ENCODE measurements around the gene MAP3K20.
"Not testable (repeated sequence)": the region's sequence is repeated elsewhere in the genome, so short reads cannot be mapped to it uniquely, and the experiment has no call there.

The MAP3K20 gene

DNA sequence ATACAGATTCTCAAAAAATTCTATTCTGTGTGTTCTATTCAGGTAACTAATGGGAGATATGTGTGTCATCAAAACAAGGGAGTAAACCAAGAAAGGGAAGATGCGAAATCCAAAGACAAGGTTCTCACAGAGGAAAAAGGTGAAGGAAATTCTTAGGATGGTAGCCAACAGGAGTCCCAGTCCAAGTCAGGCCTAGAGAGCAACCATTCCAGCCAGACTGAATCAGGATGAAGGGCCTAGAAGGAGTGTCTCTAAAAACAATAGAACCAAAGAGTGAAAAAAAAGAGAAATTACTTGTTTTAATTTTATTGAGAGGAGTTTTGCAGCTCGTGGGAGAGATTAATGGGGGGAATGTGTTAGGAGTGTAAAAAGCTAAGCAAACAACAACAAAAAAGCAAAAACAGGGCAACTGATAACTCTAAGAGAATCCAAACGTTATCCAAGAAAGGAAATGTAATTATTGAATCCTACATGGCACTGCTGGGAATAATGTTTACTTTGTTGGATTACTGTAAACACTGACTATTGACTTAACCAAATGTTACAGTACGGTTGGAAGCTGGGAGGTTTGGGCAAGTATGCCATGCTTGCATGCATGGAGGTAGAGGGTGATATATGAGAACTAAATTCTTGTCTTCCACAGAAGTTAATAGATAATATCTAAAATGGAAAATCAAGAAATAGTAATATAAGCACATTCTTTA, 12.3 kb downstream of the MAP3K20 start:
- Histone ChIP-seq H3K27me3 (ENCODE audit: insufficient read depth, low read length) (no peaks in the 10 kb centered on the region), H3K79me2 (ENCODE audit: control insufficient read depth, insufficient read depth, low read length, unreplicated experiment) (peaks cover 79% of the 10 kb centered on the region), H3K27ac (ENCODE audit: low read depth, low read length) (no peak overlapping the region), H2AFZ (ENCODE audit: low read length, unreplicated experiment) (no peak overlapping the region), H3K4me3 (ENCODE audit: low read depth, low read length) (no peak overlapping the region), H3K36me3 (ENCODE audit: insufficient read depth, low read length) (no peaks in the 10 kb centered on the region), H3K4me1 (ENCODE audit: control insufficient read depth, insufficient read depth, low read length, unreplicated experiment) (peaks cover 42% of the 10 kb centered on the region)

DNA sequence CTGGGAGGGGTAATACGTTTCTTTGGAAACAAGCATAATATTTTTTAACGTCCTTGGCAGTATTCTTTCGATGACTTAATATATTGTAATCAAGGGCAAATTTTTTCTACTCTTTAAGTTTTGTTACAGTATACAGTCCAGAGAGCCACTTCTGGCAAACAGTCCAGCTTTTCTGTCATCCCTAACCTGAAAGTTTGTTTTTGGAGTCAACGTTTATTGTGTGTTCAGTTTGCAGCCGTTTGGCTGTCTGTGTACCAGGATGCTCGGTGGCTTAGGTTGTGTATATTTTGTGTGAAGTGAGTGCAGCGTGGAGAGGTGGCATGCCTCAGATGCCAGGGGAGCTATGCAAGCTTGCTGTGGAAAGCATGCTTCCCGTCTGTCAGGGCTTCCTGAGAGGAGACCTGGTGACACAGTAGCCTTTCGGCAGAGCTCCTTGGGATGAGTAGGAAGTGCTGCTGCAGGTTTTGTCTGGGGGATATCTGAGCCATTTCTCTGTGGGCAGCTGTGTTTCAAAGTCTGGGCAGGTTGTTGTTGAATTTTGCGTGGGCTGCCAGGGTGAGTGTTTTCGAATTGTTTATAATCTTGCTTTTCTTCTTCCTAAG, 14.7 kb downstream of the MAP3K20 start:
- Histone ChIP-seq H3K4me3 (ENCODE audit: low read depth, low read length) (peak overlapping the region; percentile 60), H2AFZ (ENCODE audit: low read length, unreplicated experiment) (peak overlapping the region; percentile 2), H3K36me3 (ENCODE audit: insufficient read depth, low read length) (no peaks in the 10 kb centered on the region), H3K79me2 (ENCODE audit: control insufficient read depth, insufficient read depth, low read length, unreplicated experiment) (peaks cover 61% of the 10 kb centered on the region), H3K27me3 (ENCODE audit: insufficient read depth, low read length) (no peaks in the 10 kb centered on the region), H3K27ac (ENCODE audit: low read depth, low read length) (peak overlapping the region; percentile 86), H3K4me1 (ENCODE audit: control insufficient read depth, insufficient read depth, low read length, unreplicated experiment) (peaks cover 42% of the 10 kb centered on the region)

DNA sequence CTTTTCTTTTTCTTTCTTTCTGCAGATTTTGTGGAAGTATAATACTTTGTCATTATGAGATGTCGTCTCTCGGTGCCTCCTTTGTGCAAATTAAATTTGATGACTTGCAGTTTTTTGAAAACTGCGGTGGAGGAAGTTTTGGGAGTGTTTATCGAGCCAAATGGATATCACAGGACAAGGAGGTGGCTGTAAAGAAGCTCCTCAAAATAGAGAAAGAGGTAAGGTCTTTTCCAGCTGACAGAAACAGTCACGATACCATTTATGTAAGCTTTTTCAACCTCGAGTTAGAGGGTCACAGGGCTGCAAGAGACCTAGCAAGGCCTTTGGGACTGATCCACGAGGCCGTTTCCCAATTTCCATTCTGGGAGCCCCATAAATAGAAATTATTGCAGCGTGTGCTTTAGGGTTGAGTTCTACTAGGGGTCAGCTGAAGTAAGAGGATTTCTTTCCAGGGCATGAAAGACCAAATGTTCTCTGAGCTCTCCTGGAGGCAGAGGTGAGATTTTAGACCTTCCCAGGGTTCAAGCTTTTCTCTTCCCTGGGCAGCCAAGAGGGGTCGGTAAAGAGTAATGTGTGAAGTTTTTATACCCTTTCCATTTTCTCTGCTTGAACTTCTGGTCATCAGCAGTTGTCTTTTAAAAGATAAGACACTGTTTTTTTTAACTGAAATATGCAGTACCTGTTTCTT, 15.5 kb downstream of the MAP3K20 start:
- Histone ChIP-seq H3K36me3 (ENCODE audit: insufficient read depth, low read length) (no peaks in the 10 kb centered on the region), H3K79me2 (ENCODE audit: control insufficient read depth, insufficient read depth, low read length, unreplicated experiment) (peaks cover 61% of the 10 kb centered on the region), H3K4me3 (ENCODE audit: low read depth, low read length) (peak overlapping the region; percentile 60), H3K27me3 (ENCODE audit: insufficient read depth, low read length) (no peaks in the 10 kb centered on the region), H3K4me1 (ENCODE audit: control insufficient read depth, insufficient read depth, low read length, unreplicated experiment) (peaks cover 41% of the 10 kb centered on the region), H2AFZ (ENCODE audit: low read length, unreplicated experiment) (peak overlapping the region; percentile 2), H3K27ac (ENCODE audit: low read depth, low read length) (peak overlapping the region; percentile 86)

DNA sequence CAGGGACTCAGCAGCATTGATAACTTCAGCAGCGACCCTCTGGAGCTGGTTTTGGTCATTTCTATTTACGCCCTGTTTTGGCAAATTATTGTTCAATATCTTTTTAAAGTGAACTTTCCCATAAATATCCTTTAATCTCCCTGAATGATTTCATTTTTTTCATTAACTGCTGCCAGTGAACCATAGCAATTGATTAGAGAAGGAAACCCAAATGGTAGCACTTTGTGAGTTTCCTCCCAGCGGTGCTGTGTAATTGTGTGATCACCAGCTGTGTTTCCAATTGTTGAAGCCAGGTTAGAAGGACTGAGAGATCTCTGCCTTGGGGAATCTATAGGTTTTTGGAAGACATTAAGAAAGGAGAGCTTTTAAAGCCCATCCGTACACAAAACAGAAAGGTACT, 16.3 kb downstream of the MAP3K20 start:
- Histone ChIP-seq H3K27me3 (ENCODE audit: insufficient read depth, low read length) (no peaks in the 10 kb centered on the region), H3K27ac (ENCODE audit: low read depth, low read length) (no peak overlapping the region), H3K4me1 (ENCODE audit: control insufficient read depth, insufficient read depth, low read length, unreplicated experiment) (peaks cover 33% of the 10 kb centered on the region), H3K36me3 (ENCODE audit: insufficient read depth, low read length) (no peaks in the 10 kb centered on the region), H3K79me2 (ENCODE audit: control insufficient read depth, insufficient read depth, low read length, unreplicated experiment) (peaks cover 54% of the 10 kb centered on the region), H3K4me3 (ENCODE audit: low read depth, low read length) (no peak overlapping the region), H2AFZ (ENCODE audit: low read length, unreplicated experiment) (no peak overlapping the region)

DNA sequence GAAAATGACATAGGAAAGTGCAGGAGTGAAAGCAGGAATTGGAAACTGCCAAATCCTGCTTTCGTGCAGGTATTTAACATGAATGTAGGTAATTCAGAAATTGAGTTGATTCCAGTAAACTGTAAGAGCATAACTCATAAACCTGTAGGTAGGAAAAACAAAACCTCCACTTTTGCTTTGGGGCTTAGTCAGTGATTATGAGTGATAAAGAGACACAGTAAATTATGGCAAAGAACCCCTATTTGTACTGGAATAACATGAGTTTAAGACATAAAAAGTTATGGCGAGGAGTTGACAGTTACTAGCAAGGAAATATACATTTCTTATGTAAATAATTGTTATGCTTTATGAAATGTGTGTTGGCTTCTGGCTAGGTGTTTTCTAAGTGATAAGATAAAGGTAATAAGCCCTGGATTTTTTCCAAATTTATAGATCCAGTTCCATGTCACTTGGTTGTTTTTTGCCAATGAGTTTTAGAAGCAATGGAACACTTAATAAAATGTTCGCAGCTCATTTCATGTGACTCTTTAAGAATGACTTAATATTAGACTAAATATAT, 17.3 kb downstream of the MAP3K20 start:
- no peak overlapping the region for H3K4me3 ChIP-seq (ENCODE audit: low read depth, low read length)
- H3K27me3 ChIP-seq (ENCODE audit: insufficient read depth, low read length) = no peaks in the 10 kb centered on the region
- peaks cover 45% of the 10 kb centered on the region for H3K79me2 ChIP-seq (ENCODE audit: control insufficient read depth, insufficient read depth, low read length, unreplicated experiment)
- peaks cover 26% of the 10 kb centered on the region for H3K4me1 ChIP-seq (ENCODE audit: control insufficient read depth, insufficient read depth, low read length, unreplicated experiment)
- no peaks in the 10 kb centered on the region for H3K36me3 ChIP-seq (ENCODE audit: insufficient read depth, low read length)
- H2AFZ ChIP-seq (ENCODE audit: low read length, unreplicated experiment) = no peak overlapping the region
- no peak overlapping the region for H3K27ac ChIP-seq (ENCODE audit: low read depth, low read length)

DNA sequence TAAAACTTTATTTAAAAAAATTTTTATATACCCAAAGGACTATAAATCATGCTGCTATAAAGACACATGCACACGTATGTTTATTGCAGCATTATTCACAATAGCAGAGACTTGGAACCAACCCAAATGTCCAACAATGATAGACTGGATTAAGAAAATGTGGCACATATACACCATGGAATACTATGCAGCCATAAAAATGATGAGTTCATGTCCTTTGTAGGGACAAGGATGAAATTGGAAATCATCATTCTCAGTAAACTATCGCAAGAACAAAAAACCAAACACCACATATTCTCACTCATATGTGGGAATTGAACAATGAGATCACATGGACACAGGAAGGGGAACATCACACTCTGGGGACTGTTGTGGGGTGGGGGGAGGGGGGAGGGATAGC, 18.0 kb downstream of the MAP3K20 start:
- Histone ChIP-seq H3K79me2 (ENCODE audit: control insufficient read depth, insufficient read depth, low read length, unreplicated experiment) (peaks cover 39% of the 10 kb centered on the region), H3K4me1 (ENCODE audit: control insufficient read depth, insufficient read depth, low read length, unreplicated experiment) (peaks cover 26% of the 10 kb centered on the region)
- H2AFZ ChIP-seq (ENCODE audit: low read length, unreplicated experiment); H3K4me3 ChIP-seq (ENCODE audit: low read depth, low read length); H3K27ac ChIP-seq (ENCODE audit: low read depth, low read length); H3K36me3 ChIP-seq (ENCODE audit: insufficient read depth, low read length); H3K27me3 ChIP-seq (ENCODE audit: insufficient read depth, low read length): not testable (repeated sequence)

DNA sequence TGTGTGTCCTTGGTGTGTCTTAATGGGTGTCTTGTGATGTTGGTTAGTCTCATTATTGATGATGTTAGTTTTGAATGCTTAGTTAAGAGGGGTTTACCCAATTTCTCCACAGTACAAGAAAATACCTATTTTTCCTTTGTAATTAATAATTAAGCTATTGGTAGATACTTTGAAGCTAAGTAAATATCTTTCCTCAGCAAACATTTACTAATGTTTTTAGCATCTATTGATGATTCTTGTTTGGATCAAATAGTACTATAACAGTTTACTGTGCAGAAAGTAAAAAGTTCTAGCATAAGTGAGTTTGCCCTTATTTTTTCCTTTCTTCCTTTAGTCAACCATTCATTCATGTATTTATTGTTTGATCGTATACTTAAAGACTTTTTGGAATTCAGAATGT, 19.1 kb downstream of the MAP3K20 start:
- H3K4me1 ChIP-seq (ENCODE audit: control insufficient read depth, insufficient read depth, low read length, unreplicated experiment) = peaks cover 24% of the 10 kb centered on the region
- H3K4me3 ChIP-seq (ENCODE audit: low read depth, low read length) = no peak overlapping the region
- no peaks in the 10 kb centered on the region for H3K27me3 ChIP-seq (ENCODE audit: insufficient read depth, low read length)
- no peak overlapping the region for H3K27ac ChIP-seq (ENCODE audit: low read depth, low read length)
- H3K79me2 ChIP-seq (ENCODE audit: control insufficient read depth, insufficient read depth, low read length, unreplicated experiment) = peaks cover 35% of the 10 kb centered on the region
- H3K36me3 ChIP-seq (ENCODE audit: insufficient read depth, low read length) = no peaks in the 10 kb centered on the region
- H2AFZ ChIP-seq (ENCODE audit: low read length, unreplicated experiment) = no peak overlapping the region

DNA sequence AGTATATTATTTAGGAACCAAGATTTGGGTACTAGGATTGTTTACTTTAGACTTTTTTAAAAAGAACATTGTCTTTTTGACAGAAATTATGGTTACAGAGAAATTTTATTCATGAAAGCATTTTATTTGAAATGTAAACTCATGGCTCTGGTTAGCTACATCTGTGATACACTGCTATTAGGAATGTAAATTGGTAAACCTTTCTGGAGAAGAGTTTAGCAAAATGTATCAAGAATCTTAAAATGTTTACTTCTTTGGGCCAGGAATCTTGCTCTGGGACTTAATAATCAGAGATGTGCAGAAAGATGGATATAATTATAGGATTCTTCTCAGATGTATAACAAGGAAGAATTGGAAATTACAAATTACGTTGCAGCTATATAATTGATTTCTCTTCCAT, 19.7 kb downstream of the MAP3K20 start:
- no peak overlapping the region for H3K4me3 ChIP-seq (ENCODE audit: low read depth, low read length)
- no peaks in the 10 kb centered on the region; the same call in 1 of the 2 replicates for H3K36me3 ChIP-seq (ENCODE audit: insufficient read depth, low read length)

DNA sequence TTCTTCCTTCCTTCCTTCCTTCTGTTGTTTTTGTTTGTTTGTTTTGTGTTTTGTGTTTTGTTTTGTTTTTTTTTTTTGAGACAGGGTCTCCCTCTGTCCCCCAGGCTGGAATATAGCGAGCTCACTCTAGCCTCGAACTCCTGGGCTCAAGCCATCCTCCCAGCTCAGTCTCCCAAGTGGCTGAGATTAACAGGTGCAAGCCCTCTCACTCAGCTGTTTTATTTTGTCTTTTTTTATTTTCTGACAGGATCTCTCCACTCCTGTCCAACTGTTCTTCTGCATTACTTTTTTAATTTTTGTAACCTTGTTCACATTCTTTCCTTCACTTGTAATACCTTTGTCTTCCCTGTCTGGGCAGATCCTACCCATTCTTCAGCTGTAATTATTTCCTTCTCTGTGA, 23.6 kb downstream of the MAP3K20 start:
- Histone ChIP-seq H3K4me3 (ENCODE audit: low read depth, low read length) (no peak overlapping the region), H2AFZ (ENCODE audit: low read length, unreplicated experiment) (no peak overlapping the region), H3K27ac (ENCODE audit: low read depth, low read length) (no peak overlapping the region), H3K36me3 (ENCODE audit: insufficient read depth, low read length) (peaks cover 4% of the 10 kb centered on the region; the same call in 1 of the 2 replicates), H3K4me1 (ENCODE audit: control insufficient read depth, insufficient read depth, low read length, unreplicated experiment) (peaks cover 16% of the 10 kb centered on the region), H3K27me3 (ENCODE audit: insufficient read depth, low read length) (no peaks in the 10 kb centered on the region), H3K79me2 (ENCODE audit: control insufficient read depth, insufficient read depth, low read length, unreplicated experiment) (peaks cover 22% of the 10 kb centered on the region)

More for the DNA sequence above, 19.7 kb downstream of the MAP3K20 start:
- Histone ChIP-seq H2AFZ (ENCODE audit: low read length, unreplicated experiment) (no peak overlapping the region), H3K27ac (ENCODE audit: low read depth, low read length) (no peak overlapping the region), H3K27me3 (ENCODE audit: insufficient read depth, low read length) (no peaks in the 10 kb centered on the region), H3K4me1 (ENCODE audit: control insufficient read depth, insufficient read depth, low read length, unreplicated experiment) (peaks cover 18% of the 10 kb centered on the region), H3K79me2 (ENCODE audit: control insufficient read depth, insufficient read depth, low read length, unreplicated experiment) (peaks cover 30% of the 10 kb centered on the region)

DNA sequence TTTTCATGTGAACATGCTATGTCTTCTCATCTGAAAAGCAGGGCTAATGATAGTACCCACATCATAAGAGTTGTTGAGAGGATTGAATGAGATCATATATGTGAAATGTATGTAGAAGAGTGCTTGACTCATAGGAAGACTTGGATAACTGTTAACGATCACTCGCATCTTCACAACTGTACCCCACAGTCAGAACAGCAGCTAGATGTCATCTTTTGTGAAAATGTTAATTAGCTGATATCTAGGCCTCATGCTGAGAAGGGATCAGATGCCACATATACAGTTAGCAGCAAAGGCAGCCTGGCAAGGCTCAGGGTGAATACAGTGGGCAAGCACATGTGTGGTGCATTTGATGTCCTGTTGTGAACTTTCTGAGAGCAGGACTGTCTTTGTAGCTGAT, 24.2 kb downstream of the MAP3K20 start:
- no peak overlapping the region for H3K27ac ChIP-seq (ENCODE audit: low read depth, low read length)
- peaks cover 4% of the 10 kb centered on the region; the same call in 1 of the 2 replicates for H3K36me3 ChIP-seq (ENCODE audit: insufficient read depth, low read length)
- H3K4me1 ChIP-seq (ENCODE audit: control insufficient read depth, insufficient read depth, low read length, unreplicated experiment) = peaks cover 16% of the 10 kb centered on the region
- H3K4me3 ChIP-seq (ENCODE audit: low read depth, low read length) = no peak overlapping the region
- H3K79me2 ChIP-seq (ENCODE audit: control insufficient read depth, insufficient read depth, low read length, unreplicated experiment) = peaks cover 22% of the 10 kb centered on the region
- no peaks in the 10 kb centered on the region for H3K27me3 ChIP-seq (ENCODE audit: insufficient read depth, low read length)
- no peak overlapping the region for H2AFZ ChIP-seq (ENCODE audit: low read length, unreplicated experiment)
